Activated naive CD8-positive, alpha-beta T cell treated with anti-CD3 and anti-CD28 coated beads, Interleukin-2, amount 50 U/mL, for 16 hours (primary cell): ENCODE results near the gene LDLRAD4.
A peak's percentile ranks its signal among the peaks of the same experiment; 100 is the strongest.

Experiments used
- DNase-seq: peaks from one replicate; pipeline ENCODE4 v3.0.0-alpha.2; 2020; ENCODE audit warnings: low read depth, low spot score

Gene LDLRAD4

GRCh38 chr18:13616041-13616440, 397.5 kb downstream of the LDLRAD4 start:
- DNase-seq: no peak

- DNase-seq: no peak
Observed at GRCh38 chr18:13616525-13617035, 398.0 kb downstream of the LDLRAD4 start.

- no peak for DNase-seq
Observed at GRCh38 chr18:13617826-13618515, 399.4 kb downstream of the LDLRAD4 start.

GRCh38 chr18:13618760-13619438, 400.3 kb downstream of the LDLRAD4 start:
- DNase-seq: no peak

GRCh38 chr18:13619505-13620205, 401.1 kb downstream of the LDLRAD4 start:
- no peak for DNase-seq

- no peak for DNase-seq
Observed at GRCh38 chr18:13620206-13620672, 401.7 kb downstream of the LDLRAD4 start.

- no peak for DNase-seq
Observed at GRCh38 chr18:13620818-13621445, 402.4 kb downstream of the LDLRAD4 start.

GRCh38 chr18:13621446-13621849, 402.9 kb downstream of the LDLRAD4 start:
- DNase-seq: no peak

- no peak for DNase-seq
Observed at GRCh38 chr18:13621886-13622619, 403.5 kb downstream of the LDLRAD4 start.

- no peak for DNase-seq
Observed at GRCh38 chr18:13622751-13623150, 404.2 kb downstream of the LDLRAD4 start.

GRCh38 chr18:13623348-13623747, 404.8 kb downstream of the LDLRAD4 start:
- DNase-seq: no peak

- no peak for DNase-seq
Observed at GRCh38 chr18:13623871-13624270, 405.3 kb downstream of the LDLRAD4 start.

GRCh38 chr18:13624563-13625237, 406.1 kb downstream of the LDLRAD4 start:
- DNase-seq: no peak

- no peak for DNase-seq
Observed at GRCh38 chr18:13625355-13625754, 406.8 kb downstream of the LDLRAD4 start.

GRCh38 chr18:13625843-13626543, 407.4 kb downstream of the LDLRAD4 start:
- DNase-seq: no peak

- DNase-seq: no peak
Observed at GRCh38 chr18:13626544-13626908, 408.0 kb downstream of the LDLRAD4 start.

- DNase-seq: no peak
Observed at GRCh38 chr18:13627639-13628038, 409.1 kb downstream of the LDLRAD4 start.

GRCh38 chr18:13628211-13628610, 409.7 kb downstream of the LDLRAD4 start:
- no peak for DNase-seq

GRCh38 chr18:13629841-13630715, 411.5 kb downstream of the LDLRAD4 start:
- peak; percentile 29 for DNase-seq
